Measurements from ENCODE around the gene MAPKAP1.

The MAPKAP1 gene

GRCh38 chr9:125629446-125629845 lies 77.6 kb downstream of the MAPKAP1 start:
- H3K79me2 ChIP-seq: no peaks in the 10 kb centered on the region
- H3K36me3 ChIP-seq (ENCODE audit: control insufficient read depth, insufficient read depth, low read length): no peaks in the 10 kb centered on the region
- no peak overlapping the region for H2AFZ ChIP-seq
- no peak overlapping the region for H3K27ac ChIP-seq
- peaks cover 6% of the 10 kb centered on the region for H3K4me1 ChIP-seq
- no peak overlapping the region for H3K9ac ChIP-seq
- H3K9me3 ChIP-seq (ENCODE audit: control insufficient read depth, low read length): no peaks in the 10 kb centered on the region
- no peak for TF ChIP-seq CTCF (IDR thresholded peaks at IDR 0.05)
- no peaks in the 10 kb centered on the region for H3K27me3 ChIP-seq (ENCODE audit: control insufficient read depth, insufficient read depth, low read length)
- H3K4me3 ChIP-seq (ENCODE audit: low read depth, low read length): no peak overlapping the region
- H3K4me2 ChIP-seq (ENCODE audit: low read length): no peak overlapping the region

DNA sequence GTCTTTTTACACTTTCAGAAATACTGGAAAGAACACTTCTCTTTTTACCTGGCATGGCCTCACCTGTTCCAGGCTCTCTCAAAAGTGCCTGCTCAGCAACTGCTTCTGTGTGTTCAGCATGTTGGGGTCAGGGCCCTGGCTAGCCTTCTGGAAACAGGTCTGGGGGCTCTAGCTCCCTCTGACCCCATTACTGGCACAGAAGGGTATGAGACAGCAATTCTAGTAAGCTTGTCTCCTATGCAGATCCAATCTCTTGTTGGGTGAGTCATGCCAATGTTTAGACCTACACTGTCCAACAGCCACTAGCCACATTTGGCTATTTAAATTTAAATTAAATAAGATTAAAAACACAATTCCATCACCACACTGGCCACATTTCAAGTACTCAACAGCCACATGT lies 80.8 kb downstream of the MAPKAP1 start:
- no peak overlapping the region for H3K27ac ChIP-seq
- H2AFZ ChIP-seq: no peak overlapping the region
- H3K36me3 ChIP-seq (ENCODE audit: control insufficient read depth, insufficient read depth, low read length): no peaks in the 10 kb centered on the region
- H3K4me1 ChIP-seq: peaks cover 6% of the 10 kb centered on the region
- H3K4me2 ChIP-seq (ENCODE audit: low read length): peak overlapping the region; percentile 28
- no peak overlapping the region for H3K9ac ChIP-seq
- H3K27me3 ChIP-seq (ENCODE audit: control insufficient read depth, insufficient read depth, low read length): no peaks in the 10 kb centered on the region
- no peaks in the 10 kb centered on the region for H3K79me2 ChIP-seq
- TF ChIP-seq CTCF (IDR thresholded peaks at IDR 0.05): no peak
- no peak overlapping the region for H3K4me3 ChIP-seq (ENCODE audit: low read depth, low read length)
- no peaks in the 10 kb centered on the region for H3K9me3 ChIP-seq (ENCODE audit: control insufficient read depth, low read length)

DNA sequence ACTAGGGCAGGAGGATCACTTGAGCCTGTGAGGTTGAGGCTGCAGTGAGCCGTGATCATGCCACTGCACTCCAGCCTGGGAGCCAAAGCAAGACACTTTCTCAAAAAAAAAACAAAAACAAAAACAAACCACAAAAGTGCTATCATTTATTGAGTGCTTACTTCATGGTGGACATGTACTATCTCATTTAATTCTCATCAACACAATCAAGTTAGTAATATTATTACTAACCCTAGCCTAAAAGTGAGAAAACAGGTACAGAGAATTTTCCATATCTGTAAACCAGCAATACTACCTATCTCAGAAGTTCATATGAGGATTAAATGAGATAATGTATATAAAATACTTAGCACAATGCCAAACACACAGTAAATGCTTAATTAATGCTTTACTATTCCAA lies 85.8 kb downstream of the MAPKAP1 start:
- peaks cover 6% of the 10 kb centered on the region for H3K4me1 ChIP-seq
- no peaks in the 10 kb centered on the region for H3K27me3 ChIP-seq (ENCODE audit: control insufficient read depth, insufficient read depth, low read length)
- no peak overlapping the region for H2AFZ ChIP-seq
- TF ChIP-seq CTCF (IDR thresholded peaks at IDR 0.05): no peak
- no peak overlapping the region for H3K9ac ChIP-seq
- H3K4me2 ChIP-seq (ENCODE audit: low read length): no peak overlapping the region
- no peak overlapping the region for H3K27ac ChIP-seq
- H3K79me2 ChIP-seq: no peaks in the 10 kb centered on the region
- H3K4me3 ChIP-seq (ENCODE audit: low read depth, low read length): no peak overlapping the region
- no peaks in the 10 kb centered on the region for H3K9me3 ChIP-seq (ENCODE audit: control insufficient read depth, low read length)
- no peaks in the 10 kb centered on the region for H3K36me3 ChIP-seq (ENCODE audit: control insufficient read depth, insufficient read depth, low read length)

GRCh38 chr9:125620216-125620615 lies 86.8 kb downstream of the MAPKAP1 start:
- Histone ChIP-seq H3K36me3 (ENCODE audit: control insufficient read depth, insufficient read depth, low read length) (no peaks in the 10 kb centered on the region), H3K4me1 (no peaks in the 10 kb centered on the region)
- TF ChIP-seq CTCF (IDR thresholded peaks at IDR 0.05): no peak

GRCh38 chr9:125617087-125617486 lies 89.9 kb downstream of the MAPKAP1 start:
- TF ChIP-seq CTCF (IDR thresholded peaks at IDR 0.05): no peak
- no peaks in the 10 kb centered on the region for H3K79me2 ChIP-seq
- H3K27me3 ChIP-seq (ENCODE audit: control insufficient read depth, insufficient read depth, low read length): no peaks in the 10 kb centered on the region
- no peaks in the 10 kb centered on the region for H3K36me3 ChIP-seq (ENCODE audit: control insufficient read depth, insufficient read depth, low read length)
- no peak overlapping the region for H3K4me2 ChIP-seq (ENCODE audit: low read length)
- H3K4me3 ChIP-seq (ENCODE audit: low read depth, low read length): no peak overlapping the region
- no peaks in the 10 kb centered on the region for H3K4me1 ChIP-seq
- H3K9ac ChIP-seq: no peak overlapping the region
- no peaks in the 10 kb centered on the region for H3K9me3 ChIP-seq (ENCODE audit: control insufficient read depth, low read length)
- no peak overlapping the region for H2AFZ ChIP-seq
- no peak overlapping the region for H3K27ac ChIP-seq

More at GRCh38 chr9:125620216-125620615, 86.8 kb downstream of the MAPKAP1 start:
- Histone ChIP-seq H3K27ac (no peak overlapping the region), H3K9me3 (ENCODE audit: control insufficient read depth, low read length) (no peaks in the 10 kb centered on the region), H3K9ac (no peak overlapping the region), H3K27me3 (ENCODE audit: control insufficient read depth, insufficient read depth, low read length) (no peaks in the 10 kb centered on the region), H3K4me3 (ENCODE audit: low read depth, low read length) (no peak overlapping the region), H2AFZ (no peak overlapping the region), H3K4me2 (ENCODE audit: low read length) (no peak overlapping the region), H3K79me2 (no peaks in the 10 kb centered on the region)

All from parathyroid adenoma (tissue), 2 donors.